SK-N-SH treated with all-trans-retinoic acid at 6 μM for 48 hours (cell line): ENCODE results near the gene UFD1.

ENCODE experiments used
- GLIS3 ChIP-seq: fragments of 250-450 bp; sonication (Bioruptor Pico); IDR thresholded peaks from 2 replicates; pipeline ENCODE4 v1.5.0; 2020; ENCODE audit warnings: mild to moderate bottlenecking, moderate library complexity
- OSR1 ChIP-seq: fragments of 250-450 bp; sonication (Bioruptor Pico); IDR thresholded peaks from 2 replicates; pipeline ENCODE4 v1.8.0; 2022; ENCODE audit warnings: moderate library complexity, mild to moderate bottlenecking, inconsistent platforms
- SNAI2 ChIP-seq: fragments of 250-450 bp; sonication (Bioruptor Pico); IDR thresholded peaks from 2 replicates; pipeline ENCODE4 v1.5.0; 2020; ENCODE audit warnings: mild to moderate bottlenecking, moderate library complexity
- ZFP3 ChIP-seq: fragments of 250-450 bp; sonication (Bioruptor Pico); IDR thresholded peaks from 2 replicates; pipeline ENCODE4 v1.5.0; 2020; ENCODE audit warnings: mild to moderate bottlenecking, moderate library complexity
- ZNF8 ChIP-seq: fragments of 450-650 bp; formaldehyde crosslinking; IDR thresholded peaks from 2 replicates; pipeline ENCODE4 v1.5.0; 2020; ENCODE audit warnings: mild to moderate bottlenecking, moderate library complexity

DNA sequence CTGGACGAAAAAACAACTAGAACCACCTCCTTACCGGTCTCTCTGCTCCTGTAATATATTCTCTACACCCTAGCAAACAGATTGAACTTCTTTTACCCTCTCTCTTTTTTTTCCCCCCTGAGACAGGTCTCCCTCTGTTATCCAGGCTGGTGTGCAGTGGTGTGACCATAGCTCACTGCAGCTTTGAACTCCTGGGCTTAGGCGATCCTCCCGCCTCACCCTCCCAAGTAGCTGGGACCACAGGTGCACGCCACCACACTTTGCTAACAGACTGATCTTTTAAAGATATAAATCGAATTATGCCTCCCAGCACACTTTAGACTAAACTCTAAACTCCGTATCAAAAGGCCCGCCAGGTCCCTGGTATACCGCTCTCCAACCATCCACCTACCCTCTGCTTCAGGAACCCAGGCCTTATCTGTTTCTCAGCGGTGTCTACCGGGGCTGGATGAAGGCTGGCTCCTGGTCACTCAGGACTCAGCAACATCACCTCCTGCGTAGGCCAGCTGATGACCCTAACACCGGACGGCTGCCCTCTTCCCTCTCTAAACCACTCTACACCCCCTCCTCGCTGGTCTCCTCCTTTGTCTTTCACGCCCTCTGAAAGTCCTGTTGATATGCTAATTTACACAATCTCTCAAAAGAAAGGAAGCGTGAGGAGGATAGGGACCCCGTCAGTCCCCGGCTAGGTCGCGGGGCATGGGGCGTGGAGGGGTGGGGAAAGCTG is 32.2 kb downstream of the UFD1 start:
- TF ChIP-seq OSR1 (CRISPR knock-in tag) (no peak), SNAI2 (CRISPR knock-in tag) (no peak), ZFP3 (CRISPR knock-in tag) (no peak), GLIS3 (CRISPR knock-in tag) (no peak), ZNF8 (CRISPR knock-in tag) (no peak)
